ENCODE data around the gene NLRP6.

- TF ChIP-seq POLR2A (IDR thresholded peaks at IDR 0.05) (no peak), CTCF (IDR thresholded peaks at IDR 0.05) (no peak), EP300 (IDR thresholded peaks at IDR 0.05) (no peak)
Measured at GRCh38 chr11:304061-304506, 25.9 kb downstream of the NLRP6 start.
